ENCODE data around the gene KLHL29.

- TF ChIP-seq CTCF (conservative IDR thresholded peaks at IDR 0.05; ENCODE audit: low read length) (no peak), EZH2phosphoT487 (IDR thresholded peaks at IDR 0.05; ENCODE audit: borderline replicate concordance, low read depth, low read length) (no peak)
Observed at GRCh38 chr2:23662941-23663920, 278.3 kb downstream of the KLHL29 start.

Measured in OCI-LY7 (cell line).